Keratinocyte (primary cell): ENCODE measurements around the gene NIN. TPM values are rescaled to one million over a fixed set of nuclear protein-coding genes. Genes with fewer than 3 reads are reported as not detected.

ENCODE experiments used
- DNase-seq: peaks from one replicate; pipeline ENCODE4 v3.0.0-alpha.2; 2011; ENCODE audit warnings: low read depth, missing footprints, low spot score
- FAIRE-seq: peaks from 2 replicates; lab custom pipeline; 2011; peaks lifted over from hg19 to GRCh38; lab: Jason Lieb, UNC
- H2AFZ ChIP-seq: 2 replicates; pipeline ENCODE4 v1.6.0; 2012; ENCODE audit warnings: low read length, control low read depth, inconsistent platforms; ENCODE audit not compliant: control insufficient read depth
- H3K27ac ChIP-seq: 2 replicates; pipeline ENCODE4 v1.5.1; 2011; ENCODE audit warnings: low read length; ENCODE audit not compliant: control insufficient read depth, insufficient read depth
- H3K27me3 ChIP-seq: 3 replicates; pipeline ENCODE4 v1.6.0; 2011; ENCODE audit warnings: low read length; ENCODE audit not compliant: control insufficient read depth, insufficient read depth; ENCODE audit errors: extremely low read depth
- H3K36me3 ChIP-seq, 2 experiments: 2 replicates in 1 of 2; 3 replicates in 1 of 2; pipeline ENCODE4 v1.5.1; 2011; ENCODE audit warnings: low read length in 2 of 2, mild to moderate bottlenecking in 1 of 2; ENCODE audit not compliant: control insufficient read depth in 2 of 2, insufficient read depth in 2 of 2; ENCODE audit errors: extremely low read depth in 1 of 2
- H3K4me1 ChIP-seq: 3 replicates; pipeline ENCODE4 v1.5.1; 2011; ENCODE audit warnings: low read length; ENCODE audit not compliant: control insufficient read depth, insufficient read depth; ENCODE audit errors: extremely low read depth
- H3K4me2 ChIP-seq: 3 replicates; pipeline ENCODE4 v1.6.0; 2011; ENCODE audit warnings: low read depth, low read length; ENCODE audit not compliant: control insufficient read depth, insufficient read depth; ENCODE audit errors: extremely low read depth
- H3K4me3 ChIP-seq, 3 experiments: fragments of 200-600 bp in 1 of 3; sonication (generic) in 1 of 3; 2 replicates in 2 of 3; 3 replicates in 1 of 3; pipeline ENCODE4 v1.5.1; 2011 to 2016; ENCODE audit warnings: low read length in 3 of 3, mild to moderate bottlenecking in 3 of 3, control low read depth in 2 of 3, inconsistent platforms in 1 of 3, low read depth in 1 of 3, mixed read lengths in 1 of 3, mixed run types in 1 of 3, moderate library complexity in 1 of 3; ENCODE audit not compliant: control insufficient read depth in 2 of 3, insufficient read depth in 2 of 3; ENCODE audit errors: extremely low read depth in 1 of 3
- H3K79me2 ChIP-seq: 2 replicates; pipeline ENCODE4 v1.6.0; 2012; ENCODE audit warnings: low read length; ENCODE audit not compliant: control insufficient read depth, insufficient read depth
- H3K9ac ChIP-seq: 3 replicates; pipeline ENCODE4 v1.6.0; 2011; ENCODE audit warnings: low read length; ENCODE audit not compliant: control insufficient read depth, insufficient read depth; ENCODE audit errors: extremely low read depth
- H3K9me1 ChIP-seq: 3 replicates; pipeline ENCODE4 v1.6.0; 2011; ENCODE audit warnings: low read length; ENCODE audit not compliant: control insufficient read depth, insufficient read depth; ENCODE audit errors: extremely low read depth
- H3K9me3 ChIP-seq: 2 replicates; pipeline ENCODE4 v1.5.1; 2012; ENCODE audit warnings: low read depth, low read length; ENCODE audit not compliant: control insufficient read depth
- H4K20me1 ChIP-seq: 3 replicates; pipeline ENCODE4 v1.6.0; 2011; ENCODE audit warnings: low read length; ENCODE audit not compliant: control insufficient read depth, insufficient read depth; ENCODE audit errors: extremely low read depth
- EZH2 ChIP-seq: IDR thresholded peaks from one replicate; pipeline ENCODE4 v1.6.1; 2012; ENCODE audit warnings: inconsistent platforms, mild to moderate bottlenecking, low read length, moderate library complexity
- dilution Hi-C: fragments of 300-500 bp; cut with MboI; formaldehyde crosslinking; loops from one replicate; pipeline ENCODE4 v1.7.0; 2020; ENCODE audit warnings: low sequenced_read_pairs; ENCODE audit not compliant: extremely low pct_ligation_motif_present
- polyA plus RNA-seq, 5 experiments: library from polyadenylated mRNA; depleted of rRNA in 3 of 5; stranded (reverse) in 3 of 5; stranded (forward) in 1 of 5; unstranded in 1 of 5; fragments of >200 nt; gene quantifications; 1 replicate in 1 of 5; 2 replicates in 3 of 5; 3 replicates in 1 of 5; pipeline versions ENCODE4 v1.2.1 to v1.2.3, GENCODE V29; 2011 to 2012; ENCODE audit warnings: missing spikeins in 2 of 5, low read depth in 1 of 5, low replicate concordance in 1 of 5
- TF ChIP-seq, protein P1 (sequence below), 3 experiments: IDR thresholded peaks in 1 of 3; conservative IDR thresholded peaks in 1 of 3; optimal IDR thresholded peaks in 1 of 3; 2 replicates in 2 of 3; 3 replicates in 1 of 3; pipeline versions ENCODE3 to v1.5.1; 2011; ENCODE audit warnings: low read length in 3 of 3, mild to moderate bottlenecking in 3 of 3, moderate library complexity in 2 of 3, control low read depth in 1 of 3, inconsistent platforms in 1 of 3; ENCODE audit not compliant: insufficient read depth in 2 of 3; ENCODE audit errors: extremely low read depth in 1 of 3

The NIN gene
- polyA plus RNA-seq, 1 donor (not counting 4 experiments of a cell fraction or from before 2014, with no cell fraction given) = 15.2 TPM

DNA sequence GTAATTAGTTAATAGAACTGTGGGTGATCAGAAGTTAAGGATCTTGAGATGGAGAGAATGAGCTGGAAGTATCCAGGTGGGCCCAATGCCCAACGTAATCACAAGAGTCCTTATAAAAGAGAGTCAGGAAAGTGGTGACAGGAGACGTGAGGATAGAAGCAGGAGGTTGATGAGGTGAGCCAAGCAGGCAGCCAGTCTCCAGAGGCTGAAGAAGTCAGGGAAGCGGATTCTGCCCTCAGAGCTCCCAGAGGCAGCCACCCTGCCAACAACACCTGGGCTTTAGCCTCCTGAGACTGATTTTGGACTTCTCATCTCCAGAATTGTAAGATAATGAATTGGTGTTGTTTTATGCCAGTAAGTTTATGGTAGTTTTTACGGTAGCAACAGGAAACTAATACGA, 152.8 kb downstream of the NIN start:
- no peak for DNase-seq
- Histone ChIP-seq H3K4me3 (peak overlapping the region in 2 of 3 experiments; percentile 39 to 41), H3K36me3 (no peaks in the 10 kb centered on the region), H2AFZ (peak overlapping the region; percentile 81), H4K20me1 (no peaks in the 10 kb centered on the region), H3K9me1 (no peaks in the 10 kb centered on the region), H3K9ac (peak overlapping the region; percentile 67), H3K4me2 (peak overlapping the region; percentile 76), H3K27me3 (no peaks in the 10 kb centered on the region), H3K4me1 (peaks cover 38% of the 10 kb centered on the region), H3K79me2 (no peaks in the 10 kb centered on the region), H3K9me3 (no peaks in the 10 kb centered on the region), H3K27ac (peak overlapping the region; percentile 84)
- TF ChIP-seq EZH2 = no peak
- TF ChIP-seq, protein P1, sequence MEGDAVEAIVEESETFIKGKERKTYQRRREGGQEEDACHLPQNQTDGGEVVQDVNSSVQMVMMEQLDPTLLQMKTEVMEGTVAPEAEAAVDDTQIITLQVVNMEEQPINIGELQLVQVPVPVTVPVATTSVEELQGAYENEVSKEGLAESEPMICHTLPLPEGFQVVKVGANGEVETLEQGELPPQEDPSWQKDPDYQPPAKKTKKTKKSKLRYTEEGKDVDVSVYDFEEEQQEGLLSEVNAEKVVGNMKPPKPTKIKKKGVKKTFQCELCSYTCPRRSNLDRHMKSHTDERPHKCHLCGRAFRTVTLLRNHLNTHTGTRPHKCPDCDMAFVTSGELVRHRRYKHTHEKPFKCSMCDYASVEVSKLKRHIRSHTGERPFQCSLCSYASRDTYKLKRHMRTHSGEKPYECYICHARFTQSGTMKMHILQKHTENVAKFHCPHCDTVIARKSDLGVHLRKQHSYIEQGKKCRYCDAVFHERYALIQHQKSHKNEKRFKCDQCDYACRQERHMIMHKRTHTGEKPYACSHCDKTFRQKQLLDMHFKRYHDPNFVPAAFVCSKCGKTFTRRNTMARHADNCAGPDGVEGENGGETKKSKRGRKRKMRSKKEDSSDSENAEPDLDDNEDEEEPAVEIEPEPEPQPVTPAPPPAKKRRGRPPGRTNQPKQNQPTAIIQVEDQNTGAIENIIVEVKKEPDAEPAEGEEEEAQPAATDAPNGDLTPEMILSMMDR (optimal IDR thresholded peaks at IDR 0.05 in 1 of 3, IDR thresholded peaks at IDR 0.05 in 1 of 3, conservative IDR thresholded peaks at IDR 0.05 in 1 of 3; ENCODE audit: extremely low read depth in 1 of 3, insufficient read depth in 2 of 3, low read length in 3 of 3) = no peak
- dilution Hi-C loops = no loop called here
- FAIRE-seq = peak; percentile 51

DNA sequence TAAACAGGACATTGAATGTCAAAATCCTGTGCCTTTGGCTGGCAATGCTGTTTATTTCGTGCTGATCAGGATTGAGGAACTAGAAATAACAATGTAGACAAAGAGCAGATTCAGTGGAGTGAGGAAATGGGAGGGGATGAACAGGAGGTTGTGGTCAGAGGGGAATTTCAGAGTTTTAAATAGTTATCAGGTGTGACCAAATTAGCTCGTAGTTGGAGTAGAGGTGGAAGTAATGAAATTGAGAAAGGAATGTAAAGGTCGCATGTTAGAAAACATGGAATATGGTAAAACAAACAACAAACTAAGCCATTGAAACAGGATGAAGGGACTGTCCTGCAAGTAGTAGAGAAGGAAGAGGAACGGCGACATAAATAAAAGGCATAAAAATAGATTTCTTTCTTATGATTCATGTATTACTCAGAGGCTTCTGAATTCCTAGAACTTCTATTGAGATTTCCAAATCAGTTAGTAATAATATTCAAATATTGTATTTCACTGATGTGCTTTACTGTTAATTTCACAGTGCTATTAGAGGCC, 153.4 kb downstream of the NIN start:
- Histone ChIP-seq H3K79me2 (no peaks in the 10 kb centered on the region), H3K9me1 (no peaks in the 10 kb centered on the region), H3K27me3 (no peaks in the 10 kb centered on the region), H3K4me1 (peaks cover 38% of the 10 kb centered on the region), H2AFZ (peak overlapping the region; percentile 87), H3K27ac (peak overlapping the region; percentile 84), H3K4me2 (peak overlapping the region; percentile 76), H3K36me3 (no peaks in the 10 kb centered on the region), H3K4me3 (peak overlapping the region in 2 of 3 experiments; percentile 40 to 41), H3K9me3 (no peaks in the 10 kb centered on the region), H3K9ac (peak overlapping the region; percentile 67), H4K20me1 (no peaks in the 10 kb centered on the region)
- no peak for DNase-seq
- peak; percentile 96 for FAIRE-seq
- dilution Hi-C loops = no loop called here
- TF ChIP-seq EZH2 = no peak
- TF ChIP-seq, protein P1 (optimal IDR thresholded peaks at IDR 0.05 in 1 of 3, IDR thresholded peaks at IDR 0.05 in 1 of 3, conservative IDR thresholded peaks at IDR 0.05 in 1 of 3; ENCODE audit: extremely low read depth in 1 of 3, insufficient read depth in 2 of 3, low read length in 3 of 3) = no peak
